HG02610 (cell line): ENCODE measurements around the gene RHOBTB3.

ENCODE experiments used
- ATAC-seq: cut with Tn5 transposase; IDR thresholded peaks from one replicate; pipeline ENCODE4 v1.9.1; 2021; ENCODE audit warnings: mild to moderate bottlenecking, moderate library complexity; ENCODE audit not compliant: unreplicated experiment

The RHOBTB3 gene

GRCh38 chr5:95731571-95732554 is 727 bp downstream of the RHOBTB3 start:
- ATAC-seq = peak; percentile 22

GRCh38 chr5:95733107-95733665 is 2.0 kb downstream of the RHOBTB3 start:
- ATAC-seq = no peak

GRCh38 chr5:95734187-95734586 is 3.1 kb downstream of the RHOBTB3 start:
- no peak for ATAC-seq

GRCh38 chr5:95734906-95735305 is 3.8 kb downstream of the RHOBTB3 start:
- ATAC-seq = no peak

- no peak for ATAC-seq
Measured at GRCh38 chr5:95735406-95735805, 4.3 kb downstream of the RHOBTB3 start.

GRCh38 chr5:95738072-95738471 is 6.9 kb downstream of the RHOBTB3 start:
- ATAC-seq = no peak

GRCh38 chr5:95738834-95739233 is 7.7 kb downstream of the RHOBTB3 start:
- ATAC-seq = no peak

GRCh38 chr5:95739857-95740256 is 8.7 kb downstream of the RHOBTB3 start:
- ATAC-seq = no peak

GRCh38 chr5:95741458-95741857 is 10.3 kb downstream of the RHOBTB3 start:
- no peak for ATAC-seq

GRCh38 chr5:95743232-95743631 is 12.1 kb downstream of the RHOBTB3 start:
- no peak for ATAC-seq

GRCh38 chr5:95743877-95744276 is 12.7 kb downstream of the RHOBTB3 start:
- no peak for ATAC-seq

GRCh38 chr5:95746194-95746593 is 15.1 kb downstream of the RHOBTB3 start:
- ATAC-seq = no peak

- no peak for ATAC-seq
Measured at GRCh38 chr5:95746722-95747679, 15.9 kb downstream of the RHOBTB3 start.

- no peak for ATAC-seq
Measured at GRCh38 chr5:95748133-95748532, 17.0 kb downstream of the RHOBTB3 start.

- ATAC-seq = no peak
Measured at GRCh38 chr5:95754545-95754944, 23.4 kb downstream of the RHOBTB3 start.

- no peak for ATAC-seq
Measured at GRCh38 chr5:95759005-95759404, 27.9 kb downstream of the RHOBTB3 start.

- no peak for ATAC-seq
Measured at GRCh38 chr5:95759634-95760033, 28.5 kb downstream of the RHOBTB3 start.

- ATAC-seq = peak; percentile 95
Measured at GRCh38 chr5:95760273-95761191, 29.4 kb downstream of the RHOBTB3 start.

GRCh38 chr5:95761771-95762651 is 30.9 kb downstream of the RHOBTB3 start:
- ATAC-seq = no peak
